Heart right ventricle (tissue), 16 donors: Measurements from ENCODE around the gene ROBO1. TPM values are rescaled to one million over a fixed set of nuclear protein-coding genes. Genes with fewer than 3 reads are reported as not detected.

Experiments
- ATAC-seq, 8 donors: fragments of 200-7000 bp; cut with Tn5 transposase; one replicate each; pipeline ENCODE4 v1.9.1; 2020; ENCODE audit warnings: mild to moderate bottlenecking in 8 of 8, moderate library complexity in 8 of 8, moderate number of reproducible peaks in 1 of 8
- DNase-seq, 2 donors: peaks; one replicate each; pipeline ENCODE4 v3.0.0-alpha.2; 2020
- H3K27ac ChIP-seq, 10 donors: fragments of 200-600 bp; sonication (generic) in 2 of 10; one replicate each; pipeline versions ENCODE4 v1.5.0 to v1.8.0; 2020 to 2022; ENCODE audit warnings: mild to moderate bottlenecking in 3 of 10
- H3K27me3 ChIP-seq, 7 donors: fragments of 200-600 bp; one replicate each; pipeline ENCODE4 v1.8.0; 2021 to 2022; ENCODE audit warnings: mild to moderate bottlenecking in 2 of 7
- H3K36me3 ChIP-seq, 9 donors: fragments of 200-600 bp; sonication (generic) in 1 of 9; one replicate each; pipeline versions ENCODE4 v1.5.0 to v1.8.0; 2020 to 2022; ENCODE audit warnings: mild to moderate bottlenecking in 2 of 9
- H3K4me1 ChIP-seq, 9 donors: fragments of 200-600 bp; sonication (generic) in 1 of 9; one replicate each; pipeline versions ENCODE4 v1.5.0 to v1.8.0; 2020 to 2022; ENCODE audit warnings: mild to moderate bottlenecking in 4 of 9
- H3K4me3 ChIP-seq, 10 donors: fragments of 200-600 bp; sonication (generic) in 2 of 10; one replicate each; pipeline versions ENCODE4 v1.5.0 to v1.8.0; 2020 to 2022; ENCODE audit warnings: mild to moderate bottlenecking in 7 of 10, moderate library complexity in 2 of 10
- H3K9me3 ChIP-seq, 11 donors: fragments of 200-600 bp in 10 of 11; sonication (generic) in 2 of 11; one replicate each; pipeline versions ENCODE4 v1.5.0 to v1.8.0; 2013 to 2022; ENCODE audit warnings: mild to moderate bottlenecking in 2 of 11, control low read depth in 1 of 11, moderate library complexity in 1 of 11
- CTCF ChIP-seq, 9 donors: fragments of 200-600 bp; sonication (generic) in 2 of 9; IDR thresholded peaks; one replicate each; pipeline versions ENCODE4 v1.5.0 to v1.8.0; 2021 to 2022; ENCODE audit warnings: antibody characterized with exemption in 9 of 9, mild to moderate bottlenecking in 5 of 9, moderate library complexity in 1 of 9
- WGBS, 2 donors: extraction: QIAGEN DNeasy Blood & Tissue Kit; methylation state at CpG; one replicate each; pipeline ENCODE4 v1.1.7; 2013; ENCODE audit warnings: inconsistent platforms in 1 of 2; 5-methylcytosine and 5-hydroxymethylcytosine counted together
- intact Hi-C, 10 donors: fragments of 100-400 bp; cut with DNase I; formaldehyde crosslinking; loops; one replicate each; pipeline versions ENCODE4 v1.11.1 to v1.14.2; 2022
- polyA plus RNA-seq, 2 donors: library from polyadenylated mRNA; stranded (reverse); fragments of 200-250 nt; gene quantifications; one replicate each; pipeline ENCODE4 v1.2.3, GENCODE V29; 2013
- total RNA-seq, 10 donors: library from RNA; stranded (reverse); fragmentation: NEBNext Ultra II Directional in 3 of 10; extraction: Animal tissue kit (Norgen Biotek cat#: 25700) in 3 of 10; gene quantifications; one replicate each; pipeline versions ENCODE4 v1.2.1 to v1.2.4, GENCODE V29; 2021 to 2023
- donor health status: Arrhythmogenic right ventricular cardiomyopathy.
- donor health status: ischemic (EF 13 %, LVEDD 7.1; RV severe dilation, severe dysfunction).
- donor health status: healthy with polysubstance abuse.
- donor health status: DM: no; HTN: yes; CAD: no.
- donor health status: DM: no; HTN: no; CAD: no.
- donor health status: ischemic (EF 25% LVEDD 6.9; RV normal size, moderate dysfunction).
- donor health status: ischemic (EF 25% LVEDD 5.7; RV mildly dilated, moderate dysfunction).
- donor health status: healthy.
- donor health status: DM: yes; HTN: yes; CAD: no.
- donor health status: Ischemic cardiomyopathy.
- donor health status: ischemic (EF 35%, LVEDD 5.7; RV mildly dilated, moderate dysfunction).
- donor health status: nonischemic (EF 11% LVEDD 7.7; RV severe dilation, severe dysfunction).
- donor health status: DM: yes; HTN: yes; CAD: no.
- donor health status: PGD.
- donor health status: ischemic (EF 29% LVEDD 5.4; RV normal size, mild dysfunction).
- donor health status: nonischemic (EF 23%, LVEDD 6.1; RV moderate dilation, normal function).

Gene ROBO1
- total and polyA plus RNA-seq, 12 donors: 2.8 to 13.9 (median 5.6) TPM

DNA sequence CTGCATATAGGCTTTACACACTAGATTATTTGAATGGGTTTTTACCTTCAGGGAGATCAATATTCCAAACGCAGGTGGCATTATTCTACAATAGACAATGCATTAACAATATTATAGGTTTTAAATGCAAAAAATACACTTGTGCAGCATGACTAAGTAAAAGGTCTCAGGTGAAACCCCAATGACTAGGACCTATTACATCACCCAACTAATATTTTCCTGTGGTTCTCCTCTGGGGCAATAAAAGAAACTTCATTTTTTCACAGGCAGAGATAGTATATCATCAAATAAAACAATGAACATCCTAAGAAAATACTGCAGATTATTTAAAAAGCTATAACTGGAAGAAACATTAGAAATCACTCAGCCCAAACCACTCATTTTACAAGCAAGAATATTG lies 375.3 kb downstream of the ROBO1 start:
- DNase-seq (no peak), ATAC-seq (no peak)
- WGBS, 2 donors: 84 to 89% methylated on average over 1 of the region's 1 CpG
- TF ChIP-seq CTCF (IDR thresholded peaks at IDR 0.05): no peak
- Histone ChIP-seq H3K4me1 (no peaks in the 10 kb centered on the region), H3K27me3 (no peaks in the 10 kb centered on the region), H3K9me3 (no peaks in the 10 kb centered on the region), H3K4me3 (no peak overlapping the region), H3K27ac (no peak overlapping the region), H3K36me3 (no peaks in the 10 kb centered on the region)
- intact Hi-C loops: no loop called here

DNA sequence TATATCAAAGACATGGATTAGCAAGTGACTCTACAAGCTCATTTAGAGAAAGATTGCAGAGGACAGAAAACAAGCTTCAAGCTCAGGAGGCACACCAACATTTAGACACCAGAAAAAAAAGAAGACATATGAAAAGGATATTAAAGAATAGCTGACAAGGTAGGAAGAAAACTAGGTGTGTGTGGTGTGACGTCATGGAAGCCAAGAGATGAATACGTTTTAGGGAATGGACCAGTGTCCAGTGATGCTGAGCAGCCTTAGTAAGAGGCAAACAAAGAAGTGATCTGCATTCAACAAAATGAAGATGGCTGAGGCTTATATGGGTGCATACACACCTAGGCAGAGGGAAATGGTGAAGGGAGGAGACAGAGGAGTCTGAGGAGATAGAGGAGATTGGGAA lies 377.4 kb downstream of the ROBO1 start:
- H3K27ac ChIP-seq: no peak overlapping the region
- no peak for ATAC-seq
- H3K4me3 ChIP-seq: no peak overlapping the region
- H3K27me3 ChIP-seq: no peaks in the 10 kb centered on the region
- no peak for DNase-seq
- WGBS, 2 donors: 81 to 89% methylated on average over 2 of the region's 2 CpGs
- no peaks in the 10 kb centered on the region for H3K36me3 ChIP-seq
- no peaks in the 10 kb centered on the region for H3K4me1 ChIP-seq
- no peaks in the 10 kb centered on the region for H3K9me3 ChIP-seq
- TF ChIP-seq CTCF (IDR thresholded peaks at IDR 0.05): no peak
- intact Hi-C loops: no loop called here

- intact Hi-C loops: no loop called here
- Histone ChIP-seq H3K36me3 (no peaks in the 10 kb centered on the region), H3K27ac (no peak overlapping the region), H3K27me3 (no peaks in the 10 kb centered on the region), H3K4me3 (no peak overlapping the region), H3K4me1 (no peaks in the 10 kb centered on the region), H3K9me3 (no peaks in the 10 kb centered on the region)
- no peak for TF ChIP-seq CTCF (IDR thresholded peaks at IDR 0.05)
- ATAC-seq (no peak), DNase-seq (no peak)
- WGBS, 2 donors: 74 to 78% methylated on average over 3 of the region's 3 CpGs
These were observed 382.6 kb downstream of the ROBO1 start for GRCh38 chr3:79385211-79385610.

- WGBS, 2 donors: 35 to 51% methylated on average over 3 of the region's 3 CpGs
- TF ChIP-seq CTCF (IDR thresholded peaks at IDR 0.05): no peak
- Histone ChIP-seq H3K4me1 (no peaks in the 10 kb centered on the region), H3K27ac (no peak overlapping the region), H3K27me3 (no peaks in the 10 kb centered on the region), H3K9me3 (no peaks in the 10 kb centered on the region), H3K4me3 (no peak overlapping the region), H3K36me3 (no peaks in the 10 kb centered on the region)
- intact Hi-C loops: no loop called here
- no peak for ATAC-seq
- no peak for DNase-seq
These were observed 384.3 kb downstream of the ROBO1 start for GRCh38 chr3:79383402-79384012.
